SHP77 (cell line): ENCODE measurements around the gene CNTNAP1.

Experiments used
- DNase-seq, 2 experiments: peaks; one replicate each; lab custom pipeline; 2025; lab: John Stamatoyannopoulos, UW

The CNTNAP1 gene

DNA sequence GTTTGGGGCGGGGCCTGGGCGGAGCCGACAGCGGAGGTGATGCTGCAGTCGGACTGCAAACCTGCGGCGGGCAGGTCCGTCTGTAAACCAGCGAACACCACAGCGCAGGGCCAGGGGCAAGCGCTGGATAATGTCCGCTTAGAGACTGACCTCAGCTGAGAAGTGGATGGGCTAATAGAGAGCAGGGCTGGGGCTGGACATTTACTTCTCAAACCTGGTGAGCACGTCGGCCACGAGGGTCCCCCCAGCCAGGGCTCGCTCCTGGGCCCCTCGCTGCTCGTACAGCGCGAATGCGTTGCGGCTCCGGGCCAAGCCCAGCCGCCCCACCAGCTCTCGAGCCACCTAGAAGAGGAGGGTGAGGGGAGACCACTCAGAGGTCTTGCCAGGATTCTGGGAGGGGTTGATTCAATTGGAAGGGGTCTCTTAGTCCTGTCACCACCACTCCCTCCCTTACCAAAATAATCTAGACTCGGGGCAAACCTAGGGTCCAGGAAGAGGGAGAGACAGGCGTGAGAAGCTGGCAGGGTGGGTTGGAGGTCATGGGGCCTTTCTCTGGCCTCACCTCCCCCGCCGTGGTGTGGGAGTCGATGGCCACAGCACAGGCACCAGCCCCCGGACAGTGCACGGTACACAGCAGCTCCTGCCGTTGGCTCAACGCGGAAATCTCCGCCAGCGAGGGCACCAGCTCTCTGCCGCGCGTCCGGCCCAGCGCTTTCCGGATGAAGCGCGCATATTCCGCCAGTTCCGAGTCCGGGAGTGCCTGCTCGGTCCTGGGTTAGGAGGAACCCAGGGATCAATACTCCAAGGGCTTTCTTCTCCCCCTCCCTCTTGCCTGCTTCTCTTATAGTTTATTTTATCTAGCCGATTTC, 11.3 kb upstream of the CNTNAP1 start:
- DNase-seq: no peak

DNA sequence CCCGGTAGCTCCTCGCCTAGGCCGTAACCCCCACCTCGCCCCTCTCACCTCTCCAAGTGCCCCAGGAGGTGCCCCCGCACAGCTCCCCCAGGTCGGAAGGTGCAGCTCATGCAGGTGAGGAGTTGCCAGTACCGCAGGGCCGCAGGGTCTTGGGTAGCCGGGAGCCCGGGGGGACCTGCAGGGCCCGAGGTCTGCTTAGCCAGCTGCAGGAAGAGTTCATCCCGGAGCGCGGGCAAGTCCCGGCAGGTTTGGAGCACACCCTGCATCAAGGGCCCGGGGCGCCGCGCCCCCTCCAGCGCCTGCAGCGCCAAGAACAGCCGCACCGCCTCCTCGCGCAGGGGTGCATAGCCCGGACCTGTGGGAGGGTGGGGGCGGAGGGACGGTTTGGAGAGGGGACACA, 10.3 kb upstream of the CNTNAP1 start:
- no peak for DNase-seq

- no peak for DNase-seq
Measured at GRCh38 chr17:42673266-42673884, 9.0 kb upstream of the CNTNAP1 start.

- no peak for DNase-seq
Measured at GRCh38 chr17:42673885-42674754, 8.2 kb upstream of the CNTNAP1 start.

GRCh38 chr17:42674755-42675347, 7.5 kb upstream of the CNTNAP1 start:
- DNase-seq: peak; percentile 72 to 73

DNA sequence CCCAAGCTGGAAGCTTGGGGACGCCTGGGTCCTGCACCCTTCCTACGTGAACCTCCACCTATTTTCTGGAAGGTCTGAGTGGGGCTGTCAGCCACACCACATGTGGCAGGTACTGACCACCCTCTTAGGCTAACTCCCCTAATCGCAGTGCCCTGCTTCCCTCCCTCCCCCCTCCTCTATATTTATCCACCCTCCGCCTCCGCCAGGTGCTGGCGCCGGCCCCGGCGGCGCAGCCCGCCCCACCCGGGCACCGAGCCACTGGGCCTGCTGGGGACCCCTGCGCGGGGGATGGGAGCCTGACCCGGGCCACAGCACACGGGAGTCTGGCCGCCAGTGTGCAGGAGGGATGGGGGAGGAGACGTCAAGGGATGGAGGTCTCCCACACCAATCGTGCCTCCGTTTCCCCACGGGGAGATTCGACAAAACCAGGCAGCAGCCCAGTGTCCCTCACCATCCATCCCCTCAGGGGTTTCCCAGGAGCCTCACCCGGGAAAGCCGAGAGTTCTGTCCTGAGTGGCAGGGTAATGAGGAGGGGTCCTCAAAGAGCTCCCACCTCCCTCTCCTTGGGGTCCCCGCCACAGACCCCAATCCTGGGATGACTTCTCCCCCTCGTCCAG, 6.9 kb upstream of the CNTNAP1 start:
- DNase-seq: peak; percentile 70 to 73

GRCh38 chr17:42675965-42676423, 6.3 kb upstream of the CNTNAP1 start:
- DNase-seq: no peak

GRCh38 chr17:42676424-42677011, 5.8 kb upstream of the CNTNAP1 start, which contains the start of gene PLEKHH3:
TSS of gene PLEKHH3 (minus strand) at chr17:42676994. CDS start at chr17:42676563, 431 bp downstream.
- DNase-seq: no peak

DNA sequence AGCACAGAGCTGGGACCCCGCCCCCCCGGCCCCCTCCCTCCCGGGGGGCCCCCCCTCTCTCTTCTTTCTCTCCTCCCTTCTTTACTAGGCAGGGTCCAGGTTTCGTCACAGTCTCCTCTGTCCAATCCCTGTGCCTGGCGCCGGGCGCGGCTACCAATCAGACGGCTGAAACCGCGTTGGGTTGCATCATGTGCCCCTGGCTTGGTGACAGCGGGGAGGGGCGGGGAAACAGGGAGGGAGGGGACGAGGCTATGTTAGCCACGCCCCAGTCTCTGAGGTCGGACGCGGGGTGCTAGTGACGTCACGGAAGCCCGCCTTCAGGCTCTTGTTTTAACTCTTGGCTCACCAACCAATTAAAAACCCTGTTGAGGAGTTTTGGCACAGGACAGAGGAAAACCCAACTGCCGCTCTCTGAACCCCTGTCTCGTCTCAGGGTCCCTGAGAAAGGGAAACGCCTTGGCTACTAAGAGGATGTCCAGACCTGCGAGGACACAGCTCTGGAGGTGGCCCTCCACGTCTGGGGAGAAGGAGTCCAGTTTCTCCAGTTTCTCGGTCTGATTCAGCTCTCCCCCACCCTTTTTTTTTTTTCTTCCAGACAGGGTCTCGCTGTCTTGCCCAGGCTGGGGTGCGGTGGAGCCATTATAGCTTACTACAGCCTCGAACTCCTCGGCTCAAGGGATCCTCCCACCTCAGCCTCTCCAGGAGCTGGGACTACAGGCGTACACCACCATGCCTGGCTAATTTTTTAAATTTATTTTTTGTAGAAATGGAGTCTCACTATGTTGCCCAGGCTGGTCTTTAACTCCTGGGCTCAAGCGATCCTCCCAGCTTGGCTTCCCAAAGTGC, 5.1 kb upstream of the CNTNAP1 start:
- DNase-seq: peak; percentile 97 to 98

DNA sequence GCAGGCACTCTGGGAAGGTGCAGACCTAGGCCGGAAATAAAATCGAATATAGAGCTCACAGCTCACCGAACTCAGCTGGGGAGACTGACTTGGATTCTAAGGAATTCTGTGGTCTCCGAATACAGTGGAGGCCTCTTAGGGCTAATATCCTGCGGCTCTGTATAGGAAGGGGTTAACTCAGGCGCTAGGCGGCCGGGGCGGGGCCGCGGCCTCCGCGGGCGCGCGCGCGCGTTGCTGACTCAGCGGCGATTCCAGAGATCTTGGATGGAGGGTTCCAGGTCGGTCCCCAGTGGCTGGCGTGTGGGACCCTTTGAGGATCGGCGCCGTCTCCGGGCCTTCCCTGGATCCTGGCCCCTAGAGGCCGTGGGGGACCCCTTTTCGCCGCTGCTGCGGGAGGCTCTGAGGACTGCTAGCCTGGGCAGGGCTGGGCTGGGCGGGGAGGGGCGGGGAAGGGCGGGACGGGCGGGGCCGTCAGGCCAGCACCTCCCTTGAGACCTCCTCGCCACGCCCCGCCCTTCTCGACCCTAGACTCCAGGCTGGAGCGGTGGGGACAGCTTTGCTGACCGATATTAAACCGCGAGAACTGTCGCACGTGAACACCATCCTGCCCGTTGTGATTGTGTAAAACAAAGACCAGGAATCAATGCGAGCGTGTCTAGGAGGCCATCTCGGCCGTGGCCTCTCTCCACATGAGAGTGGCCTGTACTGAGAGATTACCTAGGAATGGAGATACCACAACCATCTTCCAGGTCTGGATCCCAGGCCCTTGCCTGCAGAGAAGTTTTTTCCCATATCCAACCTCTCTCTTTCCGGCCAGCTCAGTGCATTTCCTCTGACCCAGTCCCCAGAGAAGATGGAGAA, 4.2 kb upstream of the CNTNAP1 start:
- peak; percentile 95 to 96 for DNase-seq

DNA sequence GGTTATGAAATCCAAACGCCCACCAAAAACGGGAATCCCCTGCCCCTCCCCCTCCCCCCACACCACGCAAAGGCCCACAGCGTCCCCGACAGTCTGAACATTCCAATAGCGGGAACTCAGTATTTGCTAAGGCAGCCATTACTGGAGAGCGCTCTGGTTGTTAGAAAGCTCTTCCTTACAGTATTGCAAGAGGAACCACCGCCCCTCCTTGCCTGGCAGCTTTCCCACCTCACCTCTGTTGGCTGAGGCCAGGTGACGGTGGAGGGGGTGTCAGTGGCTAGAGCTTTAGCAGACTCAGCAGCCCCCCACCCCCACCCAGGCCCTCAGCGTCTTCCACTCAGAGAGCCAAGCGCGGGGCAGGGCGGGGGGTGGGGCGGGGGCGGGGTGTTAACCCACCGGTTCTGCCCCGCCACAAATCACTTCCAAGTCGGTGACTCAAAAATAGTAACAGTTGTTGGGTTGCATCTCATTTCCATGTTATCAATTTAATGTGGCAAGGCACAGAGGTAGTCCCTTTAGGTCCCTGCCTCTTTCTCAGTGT, 3.3 kb upstream of the CNTNAP1 start:
- DNase-seq: peak; percentile 42 to 54

DNA sequence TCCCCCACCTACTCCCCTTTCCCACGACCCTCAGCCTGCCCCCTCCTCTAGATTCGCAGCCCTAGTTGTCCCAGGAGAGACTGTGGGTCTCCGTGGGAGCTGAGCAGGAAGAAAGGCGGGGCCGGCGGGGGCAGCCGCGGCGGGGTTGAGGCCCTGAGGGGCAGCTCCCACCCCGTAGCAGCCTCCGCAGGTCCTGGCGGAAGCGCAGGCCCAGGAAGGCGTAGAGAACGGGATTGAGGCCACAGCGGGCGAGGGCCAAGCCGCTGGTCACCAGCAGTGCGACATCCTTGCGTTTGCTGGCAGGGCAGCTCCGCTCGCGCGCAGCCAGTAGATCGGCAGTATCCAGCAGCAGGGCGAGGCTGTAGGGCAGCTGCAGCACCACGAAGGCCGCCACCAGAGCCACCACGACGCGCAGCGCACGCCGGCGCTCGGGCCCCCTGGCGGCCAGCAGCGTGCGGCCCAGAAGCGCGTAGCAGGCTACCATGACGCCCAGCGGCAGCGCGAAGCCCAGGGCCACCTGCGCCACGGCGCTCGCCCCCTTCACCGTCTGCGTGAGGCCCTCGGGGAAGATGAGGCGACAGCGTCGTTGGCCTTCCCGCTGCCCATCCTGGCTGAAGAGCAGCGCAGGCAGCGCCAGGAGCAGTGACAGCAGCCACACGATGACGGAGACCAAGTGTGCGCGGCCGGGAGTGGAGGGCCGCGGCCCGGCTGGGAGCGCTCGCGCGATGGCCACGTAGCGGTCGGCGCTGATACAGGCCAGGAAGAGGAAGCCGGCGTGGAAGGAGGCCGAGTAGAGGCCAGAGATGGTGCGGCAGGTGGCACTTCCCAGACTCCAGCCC, 2.6 kb upstream of the CNTNAP1 start:
- peak; percentile 63 to 71 for DNase-seq

- DNase-seq: peak; percentile 52 to 80
Measured at GRCh38 chr17:42680331-42680808, 2.0 kb upstream of the CNTNAP1 start.

DNA sequence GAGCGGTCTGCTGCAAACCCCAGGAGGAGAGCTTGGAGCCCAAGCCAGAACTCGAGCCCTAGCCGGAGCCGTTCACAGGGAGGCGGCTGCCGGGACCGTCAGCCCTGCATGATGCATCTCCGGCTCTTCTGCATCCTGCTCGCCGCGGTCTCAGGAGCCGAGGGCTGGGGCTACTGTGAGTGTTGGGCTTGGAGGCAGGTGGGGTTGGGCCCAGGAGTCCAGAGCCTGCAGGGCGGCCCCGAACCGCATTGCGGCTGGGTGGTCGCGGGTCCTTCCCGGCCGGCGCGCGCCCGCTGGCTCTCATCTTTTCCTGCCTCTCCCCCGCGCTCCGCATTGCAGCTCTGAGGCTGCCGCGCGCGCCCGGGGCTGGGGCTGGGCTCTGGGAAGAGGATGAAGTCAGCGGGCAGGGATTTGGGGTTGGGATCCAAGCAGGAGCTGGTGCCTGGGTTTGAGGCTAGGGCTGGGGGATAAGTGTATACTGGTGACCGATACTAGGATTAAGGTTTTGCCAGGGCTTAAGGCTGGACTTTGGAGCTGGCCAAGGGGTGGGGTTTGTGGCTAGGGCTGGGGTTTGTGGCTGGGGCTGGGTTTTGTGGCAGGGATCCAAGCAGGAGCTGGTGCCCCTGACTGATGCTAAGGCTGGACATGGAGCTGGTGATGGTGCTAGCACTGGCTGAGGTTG, 532 bp downstream of the CNTNAP1 start:
- DNase-seq: peak; percentile 54 to 57

GRCh38 chr17:42683407-42684034, 1.2 kb downstream of the CNTNAP1 start:
- DNase-seq: no peak

- no peak for DNase-seq
Measured at GRCh38 chr17:42684929-42685556, 2.7 kb downstream of the CNTNAP1 start.
